K562 (cell line): ENCODE data around the gene DNM1. TPM values are rescaled to one million over a fixed set of nuclear protein-coding genes. Genes with fewer than 3 reads are reported as not detected.

Experiments used
- ARID1B ChIP-seq: fragments of 450-650 bp; IDR thresholded peaks from 2 replicates; pipeline ENCODE4 v1.6.1; 2016; ENCODE audit warnings: antibody characterized with exemption, mild to moderate bottlenecking, inconsistent platforms
- BCL6 ChIP-seq: fragments of 250-450 bp; sonication (Bioruptor Pico); IDR thresholded peaks from 2 replicates; pipeline ENCODE4 v1.4.0; 2020
- ELF2 ChIP-seq: fragments of 250-450 bp; sonication (Bioruptor Pico); IDR thresholded peaks from 2 replicates; pipeline ENCODE4 v1.5.0; 2021; ENCODE audit warnings: mild to moderate bottlenecking
- GMEB1 ChIP-seq: fragments of 250-450 bp; sonication (Bioruptor Pico); IDR thresholded peaks from 2 replicates; pipeline ENCODE4 v1.4.0; 2020; ENCODE audit warnings: mild to moderate bottlenecking
- KDM5B ChIP-seq: fragments of 200-600 bp; sonication (generic); IDR thresholded peaks from 2 replicates; pipeline ENCODE4 v1.6.1; 2012; ENCODE audit warnings: low read depth, mild to moderate bottlenecking, moderate library complexity, low read length, control low read depth, inconsistent platforms; ENCODE audit not compliant: insufficient replicate concordance
- MCM3 ChIP-seq: fragments of 450-650 bp; IDR thresholded peaks from 2 replicates; pipeline ENCODE4 v1.6.1; 2016
- NELFE ChIP-seq: IDR thresholded peaks from 2 replicates; pipeline ENCODE4 v1.6.1; 2011; ENCODE audit warnings: mild to moderate bottlenecking; ENCODE audit not compliant: insufficient read depth, insufficient read length
- NFIX ChIP-seq: fragments of 250-450 bp; sonication (Bioruptor Pico); IDR thresholded peaks from 2 replicates; pipeline ENCODE4 v1.4.0; 2020; ENCODE audit warnings: low read depth, mild to moderate bottlenecking, moderate library complexity
- NR4A1 ChIP-seq, 2 experiments: fragments of 250-450 bp in 1 of 2; fragments of 450-650 bp in 1 of 2; sonication (Bioruptor Pico) in 1 of 2; IDR thresholded peaks; 2 replicates each; pipeline versions ENCODE4 v1.4.0 to v1.6.1; 2016 to 2020; ENCODE audit warnings: mild to moderate bottlenecking in 2 of 2, missing compliant biosample characterization in 1 of 2, missing genetic modification characterization in 1 of 2, moderate library complexity in 1 of 2
- POLR3G ChIP-seq: IDR thresholded peaks from 2 replicates; pipeline ENCODE4 v1.6.1; 2011; ENCODE audit not compliant: insufficient read length, insufficient replicate concordance; ENCODE audit errors: extremely low read depth
- SP1 ChIP-seq: sonication (generic); formaldehyde crosslinking; IDR thresholded peaks from 2 replicates; pipeline ENCODE4 v1.8.1; 2022; ENCODE audit warnings: mild to moderate bottlenecking, missing genetic modification reagents
- TEAD4 ChIP-seq, 2 experiments: sonication (generic) in 1 of 2; formaldehyde crosslinking in 1 of 2; IDR thresholded peaks; 2 replicates each; pipeline versions ENCODE4 v1.6.1 to v1.8.0; 2012 to 2022; ENCODE audit warnings: borderline replicate concordance in 1 of 2, inconsistent platforms in 1 of 2, low read length in 1 of 2, mild to moderate bottlenecking in 1 of 2, missing genetic modification reagents in 1 of 2
- ZBTB33 ChIP-seq: sonication (generic); formaldehyde crosslinking; IDR thresholded peaks from 2 replicates; pipeline ENCODE4 v1.8.1; 2023; ENCODE audit warnings: mild to moderate bottlenecking, missing genetic modification reagents
- ZBTB8A ChIP-seq: fragments of 450-650 bp; IDR thresholded peaks from 2 replicates; pipeline ENCODE4 v1.6.1; 2018; ENCODE audit warnings: mild to moderate bottlenecking, moderate library complexity; ENCODE audit not compliant: partially characterized antibody
- ZNF134 ChIP-seq: fragments of 250-450 bp; sonication (Bioruptor Pico); conservative IDR thresholded peaks from 2 replicates; pipeline ENCODE4 v1.4.0; 2020
- ZNF175 ChIP-seq: fragments of 200-800 bp; sonication (Bioruptor generic); IDR thresholded peaks from 2 replicates; pipeline ENCODE4 v1.6.1; 2016; ENCODE audit warnings: low read depth, mild to moderate bottlenecking, missing genetic modification characterization, missing compliant biosample characterization
- ZNF23 ChIP-seq: fragments of 250-450 bp; sonication (Bioruptor Pico); IDR thresholded peaks from 2 replicates; pipeline ENCODE4 v1.4.0; 2020; ENCODE audit warnings: mild to moderate bottlenecking
- ZNF778 ChIP-seq: fragments of 450-650 bp; formaldehyde crosslinking; IDR thresholded peaks from 2 replicates; pipeline ENCODE4 v1.4.0; 2020; ENCODE audit warnings: mild to moderate bottlenecking, moderate library complexity
- polyA plus RNA-seq, 8 experiments: library from polyadenylated mRNA; depleted of rRNA in 4 of 8; stranded (reverse) in 5 of 8; unstranded in 3 of 8; fragments of >200 nt; fragmentation: Nextera tagmentation in 2 of 8; fragmentation: Illumina TruSeq in 1 of 8; extraction: Ambion mirVana in 2 of 8; extraction: Trizol in 1 of 8; gene quantifications; 2 replicates each; pipeline versions ENCODE4 v1.2.1 to v1.2.3, GENCODE V29; 2011 to 2014; ENCODE audit warnings: inconsistent platforms in 1 of 8, missing spikeins in 1 of 8
- total RNA-seq, 7 experiments: library from RNA; depleted of rRNA in 6 of 7; stranded (reverse); fragments of >200 nt in 6 of 7; fragmentation: Illumina TruSeq in 2 of 7; extraction: Trizol in 2 of 7; gene quantifications; 2 replicates each; pipeline versions ENCODE4 v1.2.1 to v1.2.3, GENCODE V29; 2011 to 2021; ENCODE audit warnings: low replicate concordance in 1 of 7
- TF ChIP-seq, protein P1 (sequence below): fragments of 450-650 bp; IDR thresholded peaks from 2 replicates; pipeline ENCODE4 v1.6.1; 2016; ENCODE audit warnings: missing biosample characterization, missing genetic modification characterization
- TF ChIP-seq, protein P2 (sequence below): IDR thresholded peaks from 3 replicates; pipeline ENCODE4 v1.6.1; 2011; ENCODE audit warnings: borderline replicate concordance, mild to moderate bottlenecking; ENCODE audit not compliant: insufficient read length, insufficient read depth
- TF ChIP-seq, protein P3 (sequence below): fragments of 250-450 bp; sonication (Bioruptor Pico); IDR thresholded peaks from 2 replicates; pipeline ENCODE4 v1.8.0; 2022; ENCODE audit warnings: inconsistent platforms, mild to moderate bottlenecking, moderate library complexity, borderline replicate concordance

The DNM1 gene
- total and polyA plus RNA-seq, 9 of the 15 experiments (the other 6 are each of a cell fraction or from before 2014, with no cell fraction given) = 0.39 to 23.1 (median 9.1) TPM

DNA sequence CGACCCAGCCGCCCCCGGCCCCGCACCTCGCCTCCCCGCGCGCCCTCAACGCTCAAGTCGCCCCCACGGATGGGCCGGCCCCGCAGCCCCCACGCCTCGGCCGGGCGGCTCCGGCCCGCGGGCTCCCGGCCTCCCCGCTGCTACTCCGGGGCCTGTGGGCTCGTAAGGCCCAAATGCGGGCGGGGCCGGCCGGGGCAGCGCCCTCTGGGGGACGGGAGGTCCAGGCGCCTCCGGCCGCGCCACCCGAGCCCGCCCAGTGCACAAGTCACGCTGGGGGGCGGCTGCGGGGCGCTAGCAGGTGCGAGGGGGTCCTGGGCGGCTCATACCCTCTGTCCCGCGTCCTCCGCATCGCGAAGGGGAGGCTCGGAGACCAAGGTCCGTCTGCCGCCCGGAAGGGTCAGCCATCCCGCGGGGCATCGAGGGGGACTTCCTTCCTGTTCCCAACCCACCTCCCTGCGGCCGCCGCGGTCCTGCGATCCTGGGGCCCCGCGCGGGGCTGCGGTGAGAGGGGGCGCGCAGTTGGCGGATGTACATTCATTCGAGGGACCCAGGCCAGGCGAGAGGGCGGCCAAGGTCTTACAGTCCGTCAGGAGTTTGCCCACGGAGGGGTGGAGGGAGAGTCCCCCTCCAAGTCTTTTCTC lies 11.7 kb upstream of the DNM1 start, which contains the start of gene CIZ1 (continued):
- TF ChIP-seq ZNF778 (no peak), ZNF134 (CRISPR knock-in tag) (0 out of 2 replicates have a peak, but pooled peaks have one; percentile 8), ELF2 (peak; percentile 92), POLR3G (no peak), MCM3 (no peak), KDM5B (peak; percentile 95), ARID1B (no peak), NR4A1 (CRISPR knock-in tag; IDR thresholded peaks at IDR 0.05) (peak; percentile 93; the same call in 1 of the 2 replicates), NR4A1 (tag; IDR thresholded peaks at IDR 0.05) (peak; percentile 85), ZBTB33 (CRISPR knock-in tag) (no peak), ZBTB8A (no peak), NELFE (no peak), ZNF175 (no peak), SP1 (CRISPR knock-in tag) (no peak), GMEB1 (CRISPR knock-in tag) (peak; percentile 76), NFIX (CRISPR knock-in tag) (peak; percentile 2; the same call in 1 of the 2 replicates), ZNF23 (CRISPR knock-in tag) (no peak), BCL6 (no peak), TEAD4 (IDR thresholded peaks at IDR 0.05; ENCODE audit: low read length) (no peak), TEAD4 (CRISPR knock-in tag; IDR thresholded peaks at IDR 0.05; ENCODE audit: borderline replicate concordance) (no peak)
- TF ChIP-seq, protein P1, sequence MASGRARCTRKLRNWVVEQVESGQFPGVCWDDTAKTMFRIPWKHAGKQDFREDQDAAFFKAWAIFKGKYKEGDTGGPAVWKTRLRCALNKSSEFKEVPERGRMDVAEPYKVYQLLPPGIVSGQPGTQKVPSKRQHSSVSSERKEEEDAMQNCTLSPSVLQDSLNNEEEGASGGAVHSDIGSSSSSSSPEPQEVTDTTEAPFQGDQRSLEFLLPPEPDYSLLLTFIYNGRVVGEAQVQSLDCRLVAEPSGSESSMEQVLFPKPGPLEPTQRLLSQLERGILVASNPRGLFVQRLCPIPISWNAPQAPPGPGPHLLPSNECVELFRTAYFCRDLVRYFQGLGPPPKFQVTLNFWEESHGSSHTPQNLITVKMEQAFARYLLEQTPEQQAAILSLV (tag) = no peak
- TF ChIP-seq, protein P2, sequence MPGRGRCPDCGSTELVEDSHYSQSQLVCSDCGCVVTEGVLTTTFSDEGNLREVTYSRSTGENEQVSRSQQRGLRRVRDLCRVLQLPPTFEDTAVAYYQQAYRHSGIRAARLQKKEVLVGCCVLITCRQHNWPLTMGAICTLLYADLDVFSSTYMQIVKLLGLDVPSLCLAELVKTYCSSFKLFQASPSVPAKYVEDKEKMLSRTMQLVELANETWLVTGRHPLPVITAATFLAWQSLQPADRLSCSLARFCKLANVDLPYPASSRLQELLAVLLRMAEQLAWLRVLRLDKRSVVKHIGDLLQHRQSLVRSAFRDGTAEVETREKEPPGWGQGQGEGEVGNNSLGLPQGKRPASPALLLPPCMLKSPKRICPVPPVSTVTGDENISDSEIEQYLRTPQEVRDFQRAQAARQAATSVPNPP = no peak
- TF ChIP-seq, protein P3, sequence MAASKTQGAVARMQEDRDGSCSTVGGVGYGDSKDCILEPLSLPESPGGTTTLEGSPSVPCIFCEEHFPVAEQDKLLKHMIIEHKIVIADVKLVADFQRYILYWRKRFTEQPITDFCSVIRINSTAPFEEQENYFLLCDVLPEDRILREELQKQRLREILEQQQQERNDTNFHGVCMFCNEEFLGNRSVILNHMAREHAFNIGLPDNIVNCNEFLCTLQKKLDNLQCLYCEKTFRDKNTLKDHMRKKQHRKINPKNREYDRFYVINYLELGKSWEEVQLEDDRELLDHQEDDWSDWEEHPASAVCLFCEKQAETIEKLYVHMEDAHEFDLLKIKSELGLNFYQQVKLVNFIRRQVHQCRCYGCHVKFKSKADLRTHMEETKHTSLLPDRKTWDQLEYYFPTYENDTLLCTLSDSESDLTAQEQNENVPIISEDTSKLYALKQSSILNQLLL (CRISPR knock-in tag) = no peak
